Nephron (organoid): Measurements from ENCODE around the gene UGGT2.
A peak's percentile ranks its signal among the peaks of the same experiment; 100 is the strongest.
"Not testable (repeated sequence)": the region's sequence is repeated elsewhere in the genome, so short reads cannot be mapped to it uniquely, and the experiment has no call there.

Experiments
- H3K27ac Mint-ChIP-seq, 3 experiments: 2 replicates each; pipeline ENCODE4 v1.8.0; 2020; ENCODE audit warnings: mixed read lengths in 3 of 3, mild to moderate bottlenecking in 2 of 3, moderate library complexity in 1 of 3
- H3K27me3 Mint-ChIP-seq: 2 replicates; pipeline ENCODE4 v1.8.0; 2021; ENCODE audit warnings: low read depth, mild to moderate bottlenecking, moderate library complexity, mixed read lengths
- H3K36me3 Mint-ChIP-seq: 2 replicates; pipeline ENCODE4 v1.8.0; 2020; ENCODE audit warnings: low read depth, mixed read lengths
- H3K4me1 Mint-ChIP-seq: 2 replicates; pipeline ENCODE4 v1.8.0; 2020; ENCODE audit warnings: mixed read lengths
- H3K4me3 Mint-ChIP-seq, 3 experiments: 2 replicates each; pipeline ENCODE4 v1.8.0; 2020; ENCODE audit warnings: mild to moderate bottlenecking in 3 of 3, mixed read lengths in 3 of 3, moderate library complexity in 2 of 3
- H3K9me3 Mint-ChIP-seq: 2 replicates; pipeline ENCODE4 v1.8.0; 2020; ENCODE audit warnings: mixed read lengths
- TF ChIP-seq, protein P1 (sequence below), 3 experiments: fragments of 200-600 bp; sonication (generic); IDR thresholded peaks; one replicate each; pipeline ENCODE4 v1.5.0; 2021; ENCODE audit warnings: antibody characterized with exemption in 3 of 3; ENCODE audit not compliant: unreplicated experiment in 3 of 3

UGGT2 gene

DNA sequence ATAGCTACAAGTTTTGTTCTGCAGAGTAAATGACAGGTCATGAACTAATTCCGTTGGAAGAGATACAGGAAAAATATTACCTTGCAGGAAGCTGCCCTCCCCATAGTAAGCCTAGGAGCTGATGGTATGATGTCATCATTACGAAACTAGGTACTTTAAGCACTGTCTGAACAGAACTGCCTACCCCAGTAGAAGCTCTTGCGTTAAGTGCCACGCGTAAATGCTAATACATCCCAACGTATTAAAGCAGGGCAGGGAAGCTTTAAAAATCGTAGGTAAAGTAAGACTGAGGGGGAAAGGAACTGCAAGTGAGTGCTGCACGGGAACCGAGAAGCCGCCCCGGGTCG is 572 bp downstream of the UGGT2 start:
- Mint-ChIP-seq H3K27ac (peak overlapping the region; percentile 86 to 99 (median 95)), H3K27me3 (no peaks in the 10 kb centered on the region), H3K9me3 (peaks cover 22% of the 10 kb centered on the region), H3K36me3 (peaks cover 29% of the 10 kb centered on the region), H3K4me1 (peaks cover 7% of the 10 kb centered on the region), H3K4me3 (peak overlapping the region; percentile 98 to 100 (median 99))
- TF ChIP-seq, protein P1, sequence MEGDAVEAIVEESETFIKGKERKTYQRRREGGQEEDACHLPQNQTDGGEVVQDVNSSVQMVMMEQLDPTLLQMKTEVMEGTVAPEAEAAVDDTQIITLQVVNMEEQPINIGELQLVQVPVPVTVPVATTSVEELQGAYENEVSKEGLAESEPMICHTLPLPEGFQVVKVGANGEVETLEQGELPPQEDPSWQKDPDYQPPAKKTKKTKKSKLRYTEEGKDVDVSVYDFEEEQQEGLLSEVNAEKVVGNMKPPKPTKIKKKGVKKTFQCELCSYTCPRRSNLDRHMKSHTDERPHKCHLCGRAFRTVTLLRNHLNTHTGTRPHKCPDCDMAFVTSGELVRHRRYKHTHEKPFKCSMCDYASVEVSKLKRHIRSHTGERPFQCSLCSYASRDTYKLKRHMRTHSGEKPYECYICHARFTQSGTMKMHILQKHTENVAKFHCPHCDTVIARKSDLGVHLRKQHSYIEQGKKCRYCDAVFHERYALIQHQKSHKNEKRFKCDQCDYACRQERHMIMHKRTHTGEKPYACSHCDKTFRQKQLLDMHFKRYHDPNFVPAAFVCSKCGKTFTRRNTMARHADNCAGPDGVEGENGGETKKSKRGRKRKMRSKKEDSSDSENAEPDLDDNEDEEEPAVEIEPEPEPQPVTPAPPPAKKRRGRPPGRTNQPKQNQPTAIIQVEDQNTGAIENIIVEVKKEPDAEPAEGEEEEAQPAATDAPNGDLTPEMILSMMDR (IDR thresholded peaks at IDR 0.05; ENCODE audit: unreplicated experiment in 3 of 3), result no peak

DNA sequence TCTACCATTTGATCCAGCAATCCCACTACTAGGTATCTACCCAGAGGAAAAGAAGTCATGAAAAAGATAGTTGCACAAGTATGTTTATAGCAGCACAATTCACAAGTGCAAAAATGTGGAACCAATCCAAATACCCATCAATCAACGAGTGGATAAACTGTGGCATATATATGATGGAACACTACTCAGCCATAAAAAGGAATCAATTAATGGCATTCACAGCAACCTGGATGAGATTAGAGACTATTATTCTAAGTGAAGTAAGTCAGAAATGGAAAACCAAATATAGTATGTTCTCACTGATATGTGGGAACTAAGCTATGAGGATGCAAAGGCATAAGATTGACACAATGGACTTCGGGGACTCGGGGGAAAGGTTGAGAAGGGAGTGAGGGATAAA is 1.3 kb downstream of the UGGT2 start:
- Mint-ChIP-seq H3K9me3 (peaks cover 25% of the 10 kb centered on the region), H3K4me3 (peak overlapping the region; percentile 98 to 100 (median 99)), H3K36me3 (peaks cover 35% of the 10 kb centered on the region), H3K27ac (peak overlapping the region in 1 of 3 experiments; percentile 99)
- H3K27me3 Mint-ChIP-seq, H3K4me1 Mint-ChIP-seq: not testable (repeated sequence)

DNA sequence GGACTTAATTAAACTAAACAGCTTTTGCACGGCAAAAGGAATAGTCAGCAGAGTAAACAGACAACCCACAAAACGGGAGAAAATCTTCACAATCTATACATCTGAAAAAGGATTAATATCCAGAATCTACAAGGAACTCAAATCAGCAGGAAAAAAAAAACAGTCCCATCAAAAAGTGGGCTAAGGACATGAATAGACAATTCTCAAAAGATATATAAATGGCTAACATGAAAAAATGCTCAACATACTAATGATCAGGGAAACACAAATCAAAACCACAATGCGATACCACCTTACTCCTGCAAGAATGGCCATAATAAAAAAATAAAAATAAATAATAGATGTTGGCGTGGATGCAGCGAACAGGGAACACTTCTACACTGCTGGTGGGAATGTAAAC is 1.7 kb downstream of the UGGT2 start:
- peaks cover 25% of the 10 kb centered on the region for H3K9me3 Mint-ChIP-seq
- H3K27ac Mint-ChIP-seq, H3K4me1 Mint-ChIP-seq, H3K27me3 Mint-ChIP-seq: not testable (repeated sequence)
- H3K4me3 Mint-ChIP-seq, result peak overlapping the region; percentile 98 to 100 (median 99)
- peaks cover 38% of the 10 kb centered on the region for H3K36me3 Mint-ChIP-seq

DNA sequence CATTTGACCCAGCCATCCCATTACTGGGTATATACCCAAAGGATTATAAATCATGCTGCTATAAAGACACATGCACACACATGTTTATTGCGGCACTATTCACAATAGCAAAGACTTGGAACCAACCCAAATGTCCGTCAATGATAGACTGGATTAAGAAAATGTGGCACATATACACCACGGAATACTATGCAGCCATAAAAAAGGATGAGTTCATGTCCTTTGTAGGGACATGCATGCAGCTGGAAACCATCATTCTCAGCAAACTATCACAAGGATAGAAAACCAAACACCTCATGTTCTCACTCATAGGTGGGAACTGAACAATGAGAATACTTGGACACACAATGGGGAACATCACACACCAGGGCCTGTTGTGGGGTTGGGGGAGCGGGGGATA is 2.2 kb downstream of the UGGT2 start:
- H3K4me3 Mint-ChIP-seq, result peak overlapping the region; percentile 20 to 59 (median 48)
- H3K9me3 Mint-ChIP-seq, result peaks cover 31% of the 10 kb centered on the region
- H3K27me3 Mint-ChIP-seq, H3K27ac Mint-ChIP-seq, H3K4me1 Mint-ChIP-seq: not testable (repeated sequence)
- peaks cover 44% of the 10 kb centered on the region for H3K36me3 Mint-ChIP-seq

DNA sequence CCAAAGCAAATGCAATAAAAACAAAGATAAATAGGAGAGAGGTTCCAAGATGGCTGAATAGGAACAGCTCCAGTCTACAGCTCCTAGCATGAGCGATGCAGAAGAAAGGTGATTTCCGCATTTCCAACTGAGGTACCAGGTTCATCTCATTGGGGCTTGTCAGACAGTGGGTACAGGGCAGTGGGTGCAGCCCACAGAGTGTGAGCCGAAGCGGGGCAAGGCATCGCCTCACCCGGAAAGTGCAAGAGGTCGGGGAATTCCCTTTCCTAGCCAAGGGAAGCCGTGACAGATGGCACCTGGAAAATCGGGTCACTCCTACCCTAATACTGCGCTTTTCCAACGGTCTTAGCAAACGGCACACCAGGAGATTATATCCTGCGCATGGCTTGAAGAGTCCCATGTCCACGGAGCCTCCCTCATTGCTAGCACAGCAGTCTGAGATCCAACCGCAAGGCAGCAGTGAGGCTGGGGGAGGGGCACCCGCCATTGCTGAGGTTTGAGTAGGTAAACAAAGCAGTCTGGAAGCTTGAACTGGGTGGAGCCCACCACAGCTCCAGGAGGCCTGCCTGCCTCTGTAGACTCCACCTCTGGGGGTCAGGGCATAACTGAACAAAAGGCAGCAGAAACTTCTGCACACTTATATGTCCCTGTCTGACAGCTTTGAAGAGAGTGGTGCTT is 6.6 kb downstream of the UGGT2 start:
- not testable (repeated sequence) for H3K4me1 Mint-ChIP-seq, H3K27me3 Mint-ChIP-seq, H3K4me3 Mint-ChIP-seq, H3K27ac Mint-ChIP-seq
- H3K36me3 Mint-ChIP-seq, result peaks cover 87% of the 10 kb centered on the region
- H3K9me3 Mint-ChIP-seq, result peaks cover 72% of the 10 kb centered on the region

DNA sequence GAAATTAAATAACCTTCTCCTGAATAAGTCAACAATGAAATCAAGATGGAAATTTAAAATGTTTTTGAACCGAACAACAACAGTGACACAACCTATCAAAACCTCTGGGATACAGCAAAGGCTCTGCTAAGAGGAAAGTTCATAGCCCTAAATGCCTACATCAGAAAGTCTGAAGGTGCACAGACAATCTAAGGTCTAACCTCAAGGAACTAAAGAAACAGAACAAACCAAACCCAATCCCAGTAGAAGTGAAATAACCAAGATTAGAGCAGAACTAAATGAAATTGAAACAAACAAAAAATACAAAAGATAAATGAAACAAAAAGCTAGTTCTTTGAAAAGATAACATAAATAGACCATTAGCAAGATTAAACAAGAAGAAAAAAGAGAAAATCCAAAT is 9.0 kb downstream of the UGGT2 start:
- Mint-ChIP-seq H3K4me3 (no peak overlapping the region), H3K27ac (no peak overlapping the region)
- TF ChIP-seq, protein P1 (IDR thresholded peaks at IDR 0.05; ENCODE audit: unreplicated experiment in 3 of 3), result no peak

DNA sequence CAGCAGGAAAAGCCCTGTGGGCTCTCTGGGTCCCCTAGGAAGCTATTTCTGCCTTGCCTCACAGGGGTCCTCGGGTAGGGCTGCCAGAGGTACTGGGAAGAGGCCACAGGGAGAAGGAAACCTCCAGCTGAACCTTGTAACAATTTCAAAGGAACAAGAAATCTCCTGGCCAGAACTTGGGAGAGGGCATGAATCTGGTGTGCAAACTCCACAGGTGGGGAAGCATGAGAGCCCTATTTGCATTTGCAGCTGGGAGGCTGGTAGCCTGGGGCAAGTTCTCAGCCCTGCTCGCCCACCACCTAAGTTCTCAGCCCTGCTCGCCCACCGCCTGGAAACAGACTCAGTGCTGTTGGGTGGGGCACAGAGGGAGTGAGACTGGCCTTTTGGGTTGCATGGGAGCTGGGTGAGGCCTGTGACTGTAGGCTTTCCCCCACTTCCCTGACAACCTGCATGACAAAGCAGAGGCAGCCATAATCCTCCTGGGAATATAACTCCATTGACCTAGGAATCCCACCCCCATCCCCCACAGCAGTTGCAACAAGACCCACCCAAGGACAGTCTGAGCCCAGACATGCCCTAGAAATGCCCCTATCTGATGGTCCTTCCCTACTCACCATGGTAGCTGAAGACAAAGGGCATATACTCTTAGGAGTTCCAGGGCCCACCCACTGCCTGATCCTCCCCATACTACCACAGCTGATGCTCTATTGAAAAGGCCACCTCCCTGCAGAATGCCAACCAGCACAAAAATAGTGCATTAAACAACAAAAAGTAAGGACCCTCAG is 11.7 kb downstream of the UGGT2 start:
- Mint-ChIP-seq H3K4me3 (no peak overlapping the region), H3K27ac (no peak overlapping the region), H3K36me3 (peaks cover 69% of the 10 kb centered on the region), H3K9me3 (peaks cover 46% of the 10 kb centered on the region), H3K4me1 (no peaks in the 10 kb centered on the region), H3K27me3 (no peaks in the 10 kb centered on the region)
- TF ChIP-seq, protein P1 (IDR thresholded peaks at IDR 0.05; ENCODE audit: unreplicated experiment in 3 of 3), result no peak

More for the DNA sequence above, 9.0 kb downstream of the UGGT2 start:
- H3K4me1 Mint-ChIP-seq, result no peaks in the 10 kb centered on the region
- H3K9me3 Mint-ChIP-seq, result peaks cover 61% of the 10 kb centered on the region
- H3K27me3 Mint-ChIP-seq, result no peaks in the 10 kb centered on the region
- peaks cover 93% of the 10 kb centered on the region for H3K36me3 Mint-ChIP-seq

DNA sequence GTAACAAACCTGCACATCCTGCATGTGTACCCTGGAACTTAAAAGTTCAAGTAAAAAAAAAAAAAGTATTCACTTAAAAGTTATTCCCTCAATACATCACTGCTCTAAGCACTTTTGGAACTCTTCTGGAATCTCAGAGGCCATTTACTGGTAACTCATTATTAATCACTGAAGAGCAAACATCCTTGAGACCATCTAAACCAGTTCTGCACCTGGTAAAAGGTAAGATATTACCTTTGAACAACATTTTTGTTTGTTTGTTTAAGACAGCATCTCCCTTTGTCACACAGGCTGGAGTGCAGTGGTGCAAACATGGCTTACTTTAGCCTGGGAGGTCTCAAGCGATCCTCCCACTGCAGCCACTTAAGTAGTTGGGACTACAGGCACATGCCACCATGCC is 16.7 kb downstream of the UGGT2 start:
- TF ChIP-seq, protein P1 (IDR thresholded peaks at IDR 0.05; ENCODE audit: unreplicated experiment in 3 of 3), result no peak
- no peak overlapping the region for H3K27ac Mint-ChIP-seq
- no peaks in the 10 kb centered on the region for H3K9me3 Mint-ChIP-seq
- no peaks in the 10 kb centered on the region for H3K27me3 Mint-ChIP-seq
- peaks cover 8% of the 10 kb centered on the region for H3K4me1 Mint-ChIP-seq
- H3K4me3 Mint-ChIP-seq, result no peak overlapping the region
- H3K36me3 Mint-ChIP-seq, result peaks cover 21% of the 10 kb centered on the region
